ENCODE results near the gene GIMAP5. TPM values are rescaled to one million over a fixed set of nuclear protein-coding genes. Genes with fewer than 3 reads are reported as not detected.

Gene GIMAP5
- total RNA-seq, 4 donors from 2014 or later, result 20.4 to 103 (median 31.9) TPM

DNA sequence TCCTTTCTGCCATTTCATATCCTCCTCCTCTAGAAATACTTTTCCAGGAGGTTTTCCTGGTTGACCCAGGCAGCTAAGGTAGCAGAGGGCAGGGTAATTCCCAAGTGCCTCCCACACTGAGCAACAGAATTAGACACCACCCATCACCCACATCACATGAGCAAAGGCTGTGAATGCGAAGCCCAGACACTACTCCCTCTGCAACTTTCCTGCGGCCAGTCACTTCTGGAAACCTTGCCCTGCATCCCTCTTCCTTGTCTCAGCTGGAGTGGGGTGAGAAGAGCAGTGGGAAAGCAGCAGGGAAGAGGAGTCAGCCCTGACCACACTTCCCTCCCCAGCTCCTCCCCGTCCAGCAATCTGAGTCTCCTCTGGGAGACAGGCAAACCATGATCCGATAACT is 47.7 kb downstream of the GIMAP5 start:
- peaks cover 0 to 4% of the 10 kb centered on the region in 2 donors for H3K4me1 ChIP-seq
- H3K4me3 ChIP-seq, result no peak overlapping the region
- TF ChIP-seq, protein P1, sequence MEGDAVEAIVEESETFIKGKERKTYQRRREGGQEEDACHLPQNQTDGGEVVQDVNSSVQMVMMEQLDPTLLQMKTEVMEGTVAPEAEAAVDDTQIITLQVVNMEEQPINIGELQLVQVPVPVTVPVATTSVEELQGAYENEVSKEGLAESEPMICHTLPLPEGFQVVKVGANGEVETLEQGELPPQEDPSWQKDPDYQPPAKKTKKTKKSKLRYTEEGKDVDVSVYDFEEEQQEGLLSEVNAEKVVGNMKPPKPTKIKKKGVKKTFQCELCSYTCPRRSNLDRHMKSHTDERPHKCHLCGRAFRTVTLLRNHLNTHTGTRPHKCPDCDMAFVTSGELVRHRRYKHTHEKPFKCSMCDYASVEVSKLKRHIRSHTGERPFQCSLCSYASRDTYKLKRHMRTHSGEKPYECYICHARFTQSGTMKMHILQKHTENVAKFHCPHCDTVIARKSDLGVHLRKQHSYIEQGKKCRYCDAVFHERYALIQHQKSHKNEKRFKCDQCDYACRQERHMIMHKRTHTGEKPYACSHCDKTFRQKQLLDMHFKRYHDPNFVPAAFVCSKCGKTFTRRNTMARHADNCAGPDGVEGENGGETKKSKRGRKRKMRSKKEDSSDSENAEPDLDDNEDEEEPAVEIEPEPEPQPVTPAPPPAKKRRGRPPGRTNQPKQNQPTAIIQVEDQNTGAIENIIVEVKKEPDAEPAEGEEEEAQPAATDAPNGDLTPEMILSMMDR (IDR thresholded peaks at IDR 0.05), result no peak
- no peak for TF ChIP-seq POLR2A (IDR thresholded peaks at IDR 0.05)
- H3K27ac ChIP-seq, result peak overlapping the region in 1 of 2 donors; percentile 59
- no peaks in the 10 kb centered on the region for H3K27me3 ChIP-seq
- intact Hi-C loops (cut with DNase I; ENCODE audit: low total_unique reads), result no loop called here
- no peaks in the 10 kb centered on the region for H3K9me3 ChIP-seq
- no peaks in the 10 kb centered on the region for H3K36me3 ChIP-seq
- DNase-seq, result no peak

DNA sequence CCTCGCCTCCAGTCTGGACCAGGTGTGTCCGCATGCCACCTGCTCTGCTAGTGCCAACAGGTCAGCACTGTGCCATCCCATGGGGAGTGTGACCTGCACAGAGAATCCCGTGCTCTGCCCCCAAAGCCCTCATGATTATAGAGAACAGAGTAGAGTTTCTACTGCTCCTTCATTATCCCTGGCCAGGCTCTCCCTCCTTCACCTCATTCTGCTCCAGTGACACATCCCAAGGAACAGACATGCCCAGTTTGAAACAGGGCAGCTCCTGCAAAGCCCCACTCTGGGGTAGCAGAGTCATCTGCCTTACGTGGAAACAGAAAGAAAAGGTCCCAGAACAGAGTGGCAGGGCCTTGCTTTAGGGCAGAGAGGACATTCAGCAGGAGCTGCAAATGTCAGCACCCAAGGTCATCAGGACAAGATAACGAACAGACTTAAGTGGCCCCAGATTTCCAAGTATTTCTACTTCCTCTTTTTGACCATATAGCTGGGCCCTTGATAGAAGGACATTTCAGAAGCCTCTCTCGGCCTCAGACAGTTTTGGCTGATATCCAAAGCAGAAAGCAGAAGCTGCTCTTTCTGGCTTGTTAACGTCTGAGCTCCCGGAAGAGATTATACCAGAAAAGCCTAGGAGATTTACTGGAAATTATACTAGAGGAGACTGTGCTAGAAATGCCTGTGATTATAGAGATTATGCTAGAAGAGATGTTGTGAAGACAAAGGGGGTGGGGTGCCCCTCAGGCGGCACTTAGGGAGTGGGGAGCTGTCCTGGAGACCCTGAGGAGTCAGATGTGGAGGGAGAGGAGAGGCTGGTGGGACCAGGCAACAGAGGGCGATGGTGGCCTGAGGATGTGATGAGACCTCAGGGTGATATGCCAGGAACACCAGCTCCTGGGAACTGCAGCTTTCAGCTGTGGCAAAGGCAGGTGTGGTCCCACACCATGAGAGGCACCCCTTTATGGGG is 50.4 kb downstream of the GIMAP5 start:
- no peak overlapping the region for H3K4me3 ChIP-seq
- no peaks in the 10 kb centered on the region for H3K4me1 ChIP-seq
- TF ChIP-seq, protein P1 (IDR thresholded peaks at IDR 0.05), result no peak
- no peak for TF ChIP-seq POLR2A (IDR thresholded peaks at IDR 0.05)
- intact Hi-C loops (cut with DNase I; ENCODE audit: low total_unique reads), result no loop called here
- peak overlapping the region; percentile 44 to 73 for H3K27ac ChIP-seq
- no peaks in the 10 kb centered on the region for H3K27me3 ChIP-seq
- no peaks in the 10 kb centered on the region for H3K9me3 ChIP-seq
- no peak for DNase-seq
- no peaks in the 10 kb centered on the region for H3K36me3 ChIP-seq

DNA sequence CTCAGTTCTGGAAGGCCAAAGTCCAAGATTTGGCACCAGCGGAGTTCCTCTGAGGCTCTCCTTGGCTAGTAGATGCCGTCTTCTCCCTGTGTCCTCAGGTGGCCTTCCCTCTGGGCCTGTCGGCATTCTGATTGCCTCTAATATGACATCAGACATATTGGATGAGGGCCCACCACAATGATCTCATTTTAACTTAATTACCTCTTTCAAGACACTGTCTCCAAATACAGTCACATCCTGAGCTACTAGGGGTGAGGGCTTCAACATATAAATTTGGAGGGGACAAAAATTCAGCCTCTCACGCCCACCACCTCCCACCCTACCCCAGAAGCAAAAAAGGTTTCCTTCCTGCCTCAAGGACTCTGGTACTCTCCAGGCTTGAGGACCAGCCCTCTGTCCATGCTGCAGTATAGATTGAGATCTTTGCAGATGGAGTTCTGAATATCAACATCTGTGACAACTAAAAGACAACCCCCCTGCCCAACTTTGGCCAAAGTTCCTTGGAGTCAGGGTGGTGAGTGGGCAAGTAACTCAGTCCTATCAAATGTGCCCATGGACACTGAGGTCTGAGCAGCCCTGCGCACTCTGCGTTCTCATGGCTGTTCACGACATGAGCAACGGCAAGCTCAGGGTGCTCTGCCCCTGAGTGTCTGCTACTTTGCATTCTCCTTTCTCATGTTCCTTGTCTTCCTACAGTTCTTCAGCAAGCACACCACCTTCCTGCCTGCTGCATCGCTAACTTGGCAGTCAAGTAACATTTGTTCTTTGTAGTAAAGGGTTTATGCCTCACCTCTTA is 51.5 kb downstream of the GIMAP5 start:
- intact Hi-C loops (cut with DNase I; ENCODE audit: low total_unique reads), result no loop called here
- H3K36me3 ChIP-seq, result no peaks in the 10 kb centered on the region
- no peaks in the 10 kb centered on the region for H3K4me1 ChIP-seq
- H3K9me3 ChIP-seq, result no peaks in the 10 kb centered on the region
- peak overlapping the region; percentile 44 to 73 for H3K27ac ChIP-seq
- TF ChIP-seq, protein P1 (IDR thresholded peaks at IDR 0.05), result no peak
- no peak for TF ChIP-seq POLR2A (IDR thresholded peaks at IDR 0.05)
- H3K27me3 ChIP-seq, result no peaks in the 10 kb centered on the region
- H3K4me3 ChIP-seq, result no peak overlapping the region
- peak; percentile 44 to 72 for DNase-seq

DNA sequence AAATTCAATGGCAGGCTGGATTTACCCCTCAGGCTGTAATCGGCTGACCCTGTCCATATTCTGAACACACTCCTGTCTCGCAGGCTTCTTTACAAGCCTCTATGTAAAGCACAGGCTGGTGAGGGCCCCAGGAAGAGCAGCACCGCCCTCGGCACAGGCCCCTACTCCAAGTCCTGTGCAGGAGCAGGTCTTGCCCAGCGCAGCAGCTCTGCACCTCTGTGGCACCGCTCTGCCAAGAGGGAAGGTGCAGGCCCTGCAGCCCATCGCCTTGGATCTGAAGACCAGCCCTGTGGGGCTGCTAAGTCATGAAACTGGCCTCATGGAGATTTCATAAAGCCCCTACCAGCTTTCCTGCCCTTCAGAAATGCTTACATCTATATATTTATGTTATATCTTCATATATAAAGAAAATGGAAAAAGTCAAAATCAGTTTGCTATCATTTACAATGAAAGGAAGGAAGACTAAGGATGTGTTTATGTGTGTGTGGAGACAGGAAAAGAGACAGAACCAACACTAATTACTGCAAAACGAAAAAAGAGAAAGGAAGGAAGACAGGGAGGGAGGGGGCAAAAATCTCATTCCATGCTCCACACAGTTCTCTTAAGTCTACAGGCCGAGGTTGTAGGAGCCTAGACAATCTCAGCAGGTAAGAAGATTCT is 53.3 kb downstream of the GIMAP5 start:
- no peak for DNase-seq

More for the DNA sequence above, 53.3 kb downstream of the GIMAP5 start:
- no peaks in the 10 kb centered on the region for H3K9me3 ChIP-seq
- H3K36me3 ChIP-seq, result no peaks in the 10 kb centered on the region
- no peaks in the 10 kb centered on the region for H3K27me3 ChIP-seq
- intact Hi-C loops (cut with DNase I; ENCODE audit: low total_unique reads), result no loop called here
- no peaks in the 10 kb centered on the region for H3K4me1 ChIP-seq
- no peak overlapping the region for H3K4me3 ChIP-seq
- no peak overlapping the region for H3K27ac ChIP-seq
- no peak for TF ChIP-seq POLR2A (IDR thresholded peaks at IDR 0.05)
- TF ChIP-seq, protein P1 (IDR thresholded peaks at IDR 0.05), result no peak
